ENCODE data around the gene LSR.

- TF ChIP-seq, protein P1, sequence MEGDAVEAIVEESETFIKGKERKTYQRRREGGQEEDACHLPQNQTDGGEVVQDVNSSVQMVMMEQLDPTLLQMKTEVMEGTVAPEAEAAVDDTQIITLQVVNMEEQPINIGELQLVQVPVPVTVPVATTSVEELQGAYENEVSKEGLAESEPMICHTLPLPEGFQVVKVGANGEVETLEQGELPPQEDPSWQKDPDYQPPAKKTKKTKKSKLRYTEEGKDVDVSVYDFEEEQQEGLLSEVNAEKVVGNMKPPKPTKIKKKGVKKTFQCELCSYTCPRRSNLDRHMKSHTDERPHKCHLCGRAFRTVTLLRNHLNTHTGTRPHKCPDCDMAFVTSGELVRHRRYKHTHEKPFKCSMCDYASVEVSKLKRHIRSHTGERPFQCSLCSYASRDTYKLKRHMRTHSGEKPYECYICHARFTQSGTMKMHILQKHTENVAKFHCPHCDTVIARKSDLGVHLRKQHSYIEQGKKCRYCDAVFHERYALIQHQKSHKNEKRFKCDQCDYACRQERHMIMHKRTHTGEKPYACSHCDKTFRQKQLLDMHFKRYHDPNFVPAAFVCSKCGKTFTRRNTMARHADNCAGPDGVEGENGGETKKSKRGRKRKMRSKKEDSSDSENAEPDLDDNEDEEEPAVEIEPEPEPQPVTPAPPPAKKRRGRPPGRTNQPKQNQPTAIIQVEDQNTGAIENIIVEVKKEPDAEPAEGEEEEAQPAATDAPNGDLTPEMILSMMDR (IDR thresholded peaks at IDR 0.05), result peak in 1 of 3 experiments; percentile 4
- no peak for TF ChIP-seq POLR2A (IDR thresholded peaks at IDR 0.05)
Measured at GRCh38 chr19:35247526-35248309, 1.1 kb upstream of the LSR start.
